ENCODE results near the gene NBEA.

DNA sequence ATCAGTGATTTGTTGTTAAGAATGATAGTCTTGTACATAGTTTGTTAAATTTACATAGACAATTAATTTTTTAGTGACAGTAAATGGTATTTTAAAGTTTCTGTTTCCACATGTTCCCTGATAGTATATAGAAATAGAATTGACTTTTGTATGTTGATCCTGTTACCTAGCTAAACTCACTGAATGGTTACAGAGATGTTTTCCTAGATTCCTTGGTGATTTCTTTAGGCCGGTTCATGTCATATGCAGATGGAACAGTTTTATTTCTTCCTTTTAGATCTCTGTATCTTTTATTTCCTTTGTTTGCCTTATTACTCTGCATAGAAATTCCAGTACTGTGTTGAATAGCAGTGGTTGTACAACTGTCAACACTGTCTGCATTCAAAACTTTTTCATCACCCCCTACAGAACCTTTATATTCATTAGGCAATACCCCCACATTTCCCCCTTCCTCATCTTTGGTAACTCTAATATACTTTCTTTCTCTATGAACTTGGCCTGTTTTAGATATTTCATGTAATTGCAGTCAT, 86.3 kb downstream of the NBEA start:
- TF ChIP-seq YY1 (IDR thresholded peaks at IDR 0.05; ENCODE audit: insufficient read depth, insufficient read length) (no peak), SUZ12 (IDR thresholded peaks at IDR 0.05; ENCODE audit: extremely low read depth, insufficient read depth, insufficient read length) (no peak)

All from NT2/D1 (cell line).